DOHH2 (cell line): ENCODE results near the gene MBP.
A peak's percentile ranks its signal among the peaks of the same experiment; 100 is the strongest.

Source experiments
- H3F3A ChIP-seq: fragments of 200-600 bp; sonication (generic), shearing (Covaris generic); 2 replicates; pipeline ENCODE4 v1.6.0; 2016; ENCODE audit warnings: antibody characterized with exemption, mild to moderate bottlenecking; ENCODE audit not compliant: control insufficient read depth, insufficient read depth
- H3K27ac ChIP-seq: fragments of 200-600 bp; sonication (generic); 2 replicates; pipeline ENCODE4 v1.5.1; 2014; ENCODE audit warnings: low read depth, mild to moderate bottlenecking, low read length, moderate library complexity
- H3K27me3 ChIP-seq: fragments of 200-600 bp; sonication (generic); 2 replicates; pipeline ENCODE4 v1.6.1; 2014; ENCODE audit warnings: mild to moderate bottlenecking, low read length, mixed read lengths; ENCODE audit not compliant: control insufficient read depth
- H3K36me3 ChIP-seq: fragments of 200-600 bp; sonication (generic); 2 replicates; pipeline ENCODE4 v1.6.1; 2014; ENCODE audit warnings: mild to moderate bottlenecking, low read length, moderate library complexity, mixed read lengths; ENCODE audit not compliant: control insufficient read depth
- H3K4me1 ChIP-seq: fragments of 200-600 bp; sonication (generic); 2 replicates; pipeline ENCODE4 v1.6.1; 2014; ENCODE audit warnings: mild to moderate bottlenecking, low read length, mixed read lengths; ENCODE audit not compliant: control insufficient read depth
- H3K4me2 ChIP-seq: fragments of 200-600 bp; sonication (generic); 2 replicates; pipeline ENCODE4 v1.6.0; 2014; ENCODE audit warnings: mild to moderate bottlenecking, low read length, moderate library complexity
- H3K4me3 ChIP-seq: fragments of 200-600 bp; sonication (generic); 2 replicates; pipeline ENCODE4 v1.5.1; 2014; ENCODE audit warnings: mild to moderate bottlenecking, low read length, mixed read lengths
- H3K79me2 ChIP-seq: fragments of 200-600 bp; sonication (generic); 2 replicates; pipeline ENCODE4 v1.6.1; 2014; ENCODE audit warnings: mild to moderate bottlenecking, low read length, mixed read lengths; ENCODE audit not compliant: control insufficient read depth
- H3K9me2 ChIP-seq: fragments of 200-600 bp; sonication (generic); replicated peaks from 2 replicates; pipeline ENCODE4 v1.6.1; 2014; ENCODE audit warnings: mild to moderate bottlenecking, low read length, mixed read lengths; ENCODE audit not compliant: control insufficient read depth
- H3K9me3 ChIP-seq: fragments of 200-600 bp; sonication (generic); 2 replicates; pipeline ENCODE4 v1.6.1; 2014; ENCODE audit warnings: antibody characterized with exemption, low read length, mixed read lengths; ENCODE audit not compliant: control insufficient read depth, insufficient read depth
- H4K20me1 ChIP-seq: fragments of 200-600 bp; sonication (generic); 2 replicates; pipeline ENCODE4 v1.6.0; 2014; ENCODE audit warnings: low read depth, mild to moderate bottlenecking, antibody characterized with exemption, low read length, moderate library complexity; ENCODE audit not compliant: control insufficient read depth, insufficient read depth
- CTCF ChIP-seq: fragments of 200-600 bp; sonication (generic); IDR thresholded peaks from one replicate; pipeline ENCODE4 v1.5.1; 2014; ENCODE audit warnings: antibody characterized with exemption, mild to moderate bottlenecking, low read depth, low read length; ENCODE audit not compliant: poor library complexity, severe bottlenecking
- EZH2phosphoT487 ChIP-seq: fragments of 200-600 bp; sonication (generic); IDR thresholded peaks from 2 replicates; pipeline ENCODE4 v1.6.1; 2017; ENCODE audit warnings: borderline replicate concordance, mild to moderate bottlenecking, antibody characterized with exemption, low read length, moderate library complexity, mixed read lengths

The MBP gene

GRCh38 chr18:77103187-77103850, 29.3 kb downstream of the MBP start:
- H3K36me3 ChIP-seq: peaks cover 41% of the 10 kb centered on the region
- H3K4me2 ChIP-seq: peak overlapping the region; percentile 81
- peaks cover 16% of the 10 kb centered on the region for H3F3A ChIP-seq
- H3K4me1 ChIP-seq: peaks cover 83% of the 10 kb centered on the region
- H3K9me3 ChIP-seq: no peaks in the 10 kb centered on the region
- TF ChIP-seq CTCF (no peak), EZH2phosphoT487 (no peak)
- no peaks in the 10 kb centered on the region for H3K9me2 ChIP-seq
- peaks cover 18% of the 10 kb centered on the region for H3K79me2 ChIP-seq
- peak overlapping the region; percentile 83 for H3K27ac ChIP-seq
- no peaks in the 10 kb centered on the region for H3K27me3 ChIP-seq
- peaks cover 5% of the 10 kb centered on the region for H4K20me1 ChIP-seq
- peak overlapping the region; percentile 56; the same call in 1 of the 2 replicates for H3K4me3 ChIP-seq

- H3K27ac ChIP-seq: peak overlapping the region; percentile 83
- H3K4me3 ChIP-seq: peak overlapping the region; percentile 56
- H3F3A ChIP-seq: peaks cover 17% of the 10 kb centered on the region
- no peaks in the 10 kb centered on the region for H3K9me2 ChIP-seq
- peaks cover 83% of the 10 kb centered on the region for H3K4me1 ChIP-seq
- TF ChIP-seq EZH2phosphoT487: no peak
- no peak for TF ChIP-seq CTCF
- H3K9me3 ChIP-seq: no peaks in the 10 kb centered on the region
- H3K36me3 ChIP-seq: peaks cover 43% of the 10 kb centered on the region
- H3K27me3 ChIP-seq: no peaks in the 10 kb centered on the region
- peak overlapping the region; percentile 81 for H3K4me2 ChIP-seq
- H4K20me1 ChIP-seq: peaks cover 6% of the 10 kb centered on the region
- peaks cover 20% of the 10 kb centered on the region for H3K79me2 ChIP-seq
Observed at GRCh38 chr18:77102259-77103040, 30.1 kb downstream of the MBP start.

- Histone ChIP-seq H4K20me1 (peaks cover 6% of the 10 kb centered on the region), H3K36me3 (peaks cover 51% of the 10 kb centered on the region), H3K27ac (peak overlapping the region; percentile 83), H3F3A (peaks cover 17% of the 10 kb centered on the region), H3K4me3 (peak overlapping the region; percentile 56), H3K4me2 (peak overlapping the region; percentile 81), H3K79me2 (peaks cover 17% of the 10 kb centered on the region), H3K4me1 (peaks cover 83% of the 10 kb centered on the region), H3K9me2 (no peaks in the 10 kb centered on the region), H3K27me3 (no peaks in the 10 kb centered on the region), H3K9me3 (no peaks in the 10 kb centered on the region)
- no peak for TF ChIP-seq CTCF
- TF ChIP-seq EZH2phosphoT487: no peak
Observed at GRCh38 chr18:77101410-77102258, 30.9 kb downstream of the MBP start.
